T-cell (primary cell): ENCODE data around the gene CCBE1. TPM values are rescaled to one million over a fixed set of nuclear protein-coding genes. Genes with fewer than 3 reads are reported as not detected.

Source experiments
- ATAC-seq, 4 experiments: fragments of 200-7000 bp in 3 of 4; fragments of 150-1000 bp in 1 of 4; cut with Tn5 transposase; replicated peaks in 1 of 4; 1 replicate in 3 of 4; 2 replicates in 1 of 4; pipeline ENCODE4 v1.10.0; 2021; ENCODE audit warnings: moderate library complexity in 3 of 4, mild to moderate bottlenecking in 2 of 4, moderate number of reproducible peaks in 1 of 4
- CTCF ChIA-PET, 2 donors: fragments of 300-600 bp; sonication (Branson Sonifier 250); formaldehyde crosslinking; loops; one replicate each; lab custom pipeline; 2022; ENCODE audit warnings: antibody characterized with exemption in 2 of 2; lab: Charles Lee
- POLR2A ChIA-PET, 2 donors: fragments of 300-600 bp; sonication (Branson Sonifier 250); formaldehyde crosslinking; loops; one replicate each; lab custom pipeline; 2022; ENCODE audit warnings: antibody characterized with exemption in 2 of 2; lab: Charles Lee
- DNase-seq, 35 experiments: peaks; one replicate each; pipeline versions ENCODE4 v3.0.0 to v3.0.0-alpha.2; 2013 to 2023
- H3K27ac ChIP-seq: one replicate; pipeline ENCODE4 v1.5.1; 2013; ENCODE audit warnings: low read length
- H3K27me3 ChIP-seq, 2 experiments: replicated peaks in 1 of 2; 1 replicate in 1 of 2; 2 replicates in 1 of 2; pipeline versions ENCODE4 v1.6.1 to v1.7.0; 2013; ENCODE audit warnings: low read length in 1 of 2, mixed read lengths in 1 of 2; ENCODE audit not compliant: control insufficient read depth in 2 of 2, insufficient read depth in 2 of 2; ENCODE audit errors: extremely low read depth in 1 of 2
- H3K36me3 ChIP-seq, 2 donors: 1 replicate in 1 of 2; 2 replicates in 1 of 2; pipeline versions ENCODE4 v1.6.1 to v1.7.0; 2013; ENCODE audit warnings: low read length in 1 of 2; ENCODE audit not compliant: control insufficient read depth in 2 of 2, insufficient read depth in 1 of 2; ENCODE audit errors: extremely low read depth in 1 of 2
- H3K4me1 ChIP-seq, 2 experiments: 1 replicate in 1 of 2; 2 replicates in 1 of 2; pipeline versions ENCODE4 v1.6.1 to v1.7.0; 2013; ENCODE audit warnings: low read length in 2 of 2, mixed read lengths in 1 of 2; ENCODE audit not compliant: insufficient read depth in 2 of 2, control insufficient read depth in 1 of 2; ENCODE audit errors: extremely low read depth in 1 of 2
- H3K4me3 ChIP-seq, 2 donors: 1 replicate in 1 of 2; 2 replicates in 1 of 2; pipeline versions ENCODE4 v1.5.1 to v1.7.0; 2013; ENCODE audit warnings: mild to moderate bottlenecking in 2 of 2, low read length in 1 of 2, moderate library complexity in 1 of 2; ENCODE audit not compliant: control insufficient read depth in 1 of 2; ENCODE audit errors: extremely low read depth in 1 of 2
- H3K9me3 ChIP-seq: 2 replicates; pipeline ENCODE4 v1.7.0; 2013
- H3K27ac Mint-ChIP-seq, 2 donors: one replicate each; pipeline ENCODE4 v1.8.0; 2020 to 2021; ENCODE audit warnings: mild to moderate bottlenecking in 2 of 2, mixed read lengths in 2 of 2
- H3K27me3 Mint-ChIP-seq, 2 donors: one replicate each; pipeline ENCODE4 v1.8.0; 2021 to 2022; ENCODE audit warnings: mixed read lengths in 2 of 2
- H3K36me3 Mint-ChIP-seq: one replicate; pipeline ENCODE4 v1.8.0; 2021; ENCODE audit warnings: mixed read lengths
- H3K4me1 Mint-ChIP-seq, 3 donors: one replicate each; pipeline ENCODE4 v1.8.0; 2020 to 2022; ENCODE audit warnings: mixed read lengths in 3 of 3, mild to moderate bottlenecking in 1 of 3
- H3K4me3 Mint-ChIP-seq, 3 donors: one replicate each; pipeline ENCODE4 v1.8.0; 2020 to 2022; ENCODE audit warnings: mild to moderate bottlenecking in 3 of 3, mixed read lengths in 3 of 3, moderate library complexity in 3 of 3
- H3K9me3 Mint-ChIP-seq, 3 donors: one replicate each; pipeline ENCODE4 v1.8.0; 2020 to 2022; ENCODE audit warnings: mixed read lengths in 3 of 3
- WGBS: methylation state at CpG from one replicate; pipeline ENCODE4 v1.1.5; 2013; ENCODE audit warnings: missing lambda C conversion rate; ENCODE audit not compliant: insufficient coverage; 5-methylcytosine and 5-hydroxymethylcytosine counted together
- total RNA-seq, 35 experiments: library from RNA in 6 of 35; stranded (reverse) in 6 of 35; fragments of 120-200 nt in 1 of 35; gene quantifications; one replicate each; pipeline versions ENCODE4 v1.2.1 to v1.2.4 and lab custom pipeline; 2013 to 2026

CCBE1 gene
- total RNA-seq, 5 donors from 2014 or later (not counting 1 experiment from before 2014, with no cell fraction given) = 0.07 to 0.32 (median 0.29) TPM; not detected in 2

GRCh38 chr18:59576541-59577385, 120.5 kb downstream of the CCBE1 start:
- H3K4me1 ChIP-seq = no peaks in the 10 kb centered on the region
- ChIA-PET POLR2A (no interaction called here), CTCF (no interaction called here)
- WGBS = 80% methylated on average over 8 of the region's 10 CpGs
- no peak overlapping the region for H3K4me3 ChIP-seq
- Mint-ChIP-seq H3K9me3 (peaks cover 0 to 3% (median 0%) of the 10 kb centered on the region in 3 donors), H3K4me3 (no peak overlapping the region), H3K4me1 (no peaks in the 10 kb centered on the region), H3K36me3 (no peaks in the 10 kb centered on the region), H3K27ac (no peak overlapping the region), H3K27me3 (no peaks in the 10 kb centered on the region)
- no peaks in the 10 kb centered on the region for H3K36me3 ChIP-seq
- ATAC-seq = no peak
- H3K27ac ChIP-seq = no peak overlapping the region
- no peaks in the 10 kb centered on the region for H3K27me3 ChIP-seq
- no peak for DNase-seq
- no peaks in the 10 kb centered on the region for H3K9me3 ChIP-seq

GRCh38 chr18:59575995-59576394, 121.2 kb downstream of the CCBE1 start:
- ChIA-PET POLR2A (no interaction called here), CTCF (no interaction called here)
- DNase-seq (no peak), ATAC-seq (no peak)
- WGBS = 80% methylated on average over 1 of the region's 4 CpGs
- Histone ChIP-seq H3K36me3 (no peaks in the 10 kb centered on the region), H3K9me3 (no peaks in the 10 kb centered on the region), H3K4me3 (no peak overlapping the region), H3K4me1 (no peaks in the 10 kb centered on the region), H3K27me3 (no peaks in the 10 kb centered on the region), H3K27ac (no peak overlapping the region)
- Mint-ChIP-seq H3K9me3 (peaks cover 0 to 3% (median 0%) of the 10 kb centered on the region in 3 donors), H3K36me3 (no peaks in the 10 kb centered on the region), H3K4me3 (no peak overlapping the region), H3K4me1 (no peaks in the 10 kb centered on the region), H3K27me3 (no peaks in the 10 kb centered on the region), H3K27ac (no peak overlapping the region)

GRCh38 chr18:59573962-59574361, 123.3 kb downstream of the CCBE1 start:
- ChIA-PET CTCF (no interaction called here), POLR2A (no interaction called here)
- H3K27me3 Mint-ChIP-seq = peaks cover 3 to 6% of the 10 kb centered on the region in 2 donors
- DNase-seq (no peak), ATAC-seq (no peak)
- no peak overlapping the region for H3K27ac Mint-ChIP-seq
- WGBS = 43% methylated on average over 1 of the region's 2 CpGs
- Histone ChIP-seq H3K4me3 (no peak overlapping the region), H3K27ac (no peak overlapping the region), H3K9me3 (no peaks in the 10 kb centered on the region), H3K36me3 (no peaks in the 10 kb centered on the region), H3K4me1 (no peaks in the 10 kb centered on the region), H3K27me3 (no peaks in the 10 kb centered on the region)
- peaks cover 0 to 3% (median 0%) of the 10 kb centered on the region in 3 donors for H3K9me3 Mint-ChIP-seq
- no peaks in the 10 kb centered on the region for H3K36me3 Mint-ChIP-seq
- no peak overlapping the region for H3K4me3 Mint-ChIP-seq
- H3K4me1 Mint-ChIP-seq = no peaks in the 10 kb centered on the region

GRCh38 chr18:59571902-59572301, 125.3 kb downstream of the CCBE1 start:
- Mint-ChIP-seq H3K27ac (no peak overlapping the region), H3K4me3 (no peak overlapping the region), H3K36me3 (no peaks in the 10 kb centered on the region), H3K27me3 (peaks cover 3 to 7% of the 10 kb centered on the region in 2 donors), H3K4me1 (no peaks in the 10 kb centered on the region), H3K9me3 (peaks cover 0 to 1% (median 0%) of the 10 kb centered on the region in 3 donors)
- WGBS = no CpG with 5 or more reads among the region's 2 CpGs
- H3K4me1 ChIP-seq = no peaks in the 10 kb centered on the region
- H3K4me3 ChIP-seq = no peak overlapping the region
- CTCF ChIA-PET = no interaction called here
- H3K36me3 ChIP-seq = no peaks in the 10 kb centered on the region
- H3K9me3 ChIP-seq = no peaks in the 10 kb centered on the region
- POLR2A ChIA-PET = no interaction called here
- no peak overlapping the region for H3K27ac ChIP-seq
- no peaks in the 10 kb centered on the region for H3K27me3 ChIP-seq
- no peak for DNase-seq
- no peak for ATAC-seq

- H3K4me3 Mint-ChIP-seq = no peak overlapping the region
- no peaks in the 10 kb centered on the region for H3K4me1 Mint-ChIP-seq
- no peaks in the 10 kb centered on the region for H3K9me3 ChIP-seq
- DNase-seq (no peak), ATAC-seq (no peak)
- no peaks in the 10 kb centered on the region for H3K4me1 ChIP-seq
- no peak overlapping the region for H3K4me3 ChIP-seq
- ChIA-PET POLR2A (no interaction called here), CTCF (no interaction called here)
- peaks cover 3 to 7% of the 10 kb centered on the region in 2 donors for H3K27me3 Mint-ChIP-seq
- no peaks in the 10 kb centered on the region for H3K36me3 ChIP-seq
- no peaks in the 10 kb centered on the region for H3K27me3 ChIP-seq
- no peaks in the 10 kb centered on the region for H3K9me3 Mint-ChIP-seq
- 66% methylated on average over 3 of the region's 6 CpGs for WGBS
- no peaks in the 10 kb centered on the region for H3K36me3 Mint-ChIP-seq
- no peak overlapping the region for H3K27ac ChIP-seq
- no peak overlapping the region for H3K27ac Mint-ChIP-seq
Measured at GRCh38 chr18:59570796-59571195, 126.4 kb downstream of the CCBE1 start.

- ATAC-seq (no peak), DNase-seq (no peak)
- no peak overlapping the region for H3K4me3 ChIP-seq
- POLR2A ChIA-PET = no interaction called here
- H3K4me1 ChIP-seq = no peaks in the 10 kb centered on the region
- no peaks in the 10 kb centered on the region for H3K4me1 Mint-ChIP-seq
- H3K9me3 Mint-ChIP-seq = no peaks in the 10 kb centered on the region
- H3K27ac ChIP-seq = no peak overlapping the region
- CTCF ChIA-PET = no interaction called here
- no peaks in the 10 kb centered on the region for H3K36me3 ChIP-seq
- 74% methylated on average over 2 of the region's 6 CpGs for WGBS
- H3K36me3 Mint-ChIP-seq = no peaks in the 10 kb centered on the region
- no peak overlapping the region for H3K27ac Mint-ChIP-seq
- H3K27me3 Mint-ChIP-seq = peaks cover 3 to 7% of the 10 kb centered on the region in 2 donors
- H3K4me3 Mint-ChIP-seq = no peak overlapping the region
- H3K9me3 ChIP-seq = no peaks in the 10 kb centered on the region
- no peaks in the 10 kb centered on the region for H3K27me3 ChIP-seq
Measured at GRCh38 chr18:59570101-59570775, 127.0 kb downstream of the CCBE1 start.
